GM12801 (cell line): ENCODE measurements around the gene ARHGAP15.

Experiments
- TF ChIP-seq, protein P1 (sequence below): IDR thresholded peaks from one replicate; pipeline ENCODE4 v1.5.1; 2011; ENCODE audit warnings: control low read depth; ENCODE audit not compliant: insufficient read length; ENCODE audit errors: extremely low read depth

The ARHGAP15 gene

DNA sequence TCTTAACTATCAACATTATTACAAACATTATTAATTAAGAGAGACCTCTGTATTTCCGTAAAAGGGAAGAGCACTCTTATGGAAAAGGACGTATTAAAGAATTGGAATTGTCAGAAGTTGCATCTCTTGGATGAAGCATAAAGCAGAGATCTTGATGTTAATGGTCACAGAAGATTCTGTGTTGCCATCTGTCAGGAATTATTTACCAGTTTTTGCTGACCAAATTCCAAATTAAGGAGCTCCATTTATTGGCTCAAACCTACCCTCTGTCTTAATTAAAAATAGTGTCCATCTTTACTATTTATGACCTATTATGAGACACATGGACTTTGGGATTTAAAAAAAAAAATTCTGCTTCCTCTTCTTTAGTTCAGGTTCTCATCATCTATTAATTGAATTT, 232.1 kb downstream of the ARHGAP15 start:
- TF ChIP-seq, protein P1, sequence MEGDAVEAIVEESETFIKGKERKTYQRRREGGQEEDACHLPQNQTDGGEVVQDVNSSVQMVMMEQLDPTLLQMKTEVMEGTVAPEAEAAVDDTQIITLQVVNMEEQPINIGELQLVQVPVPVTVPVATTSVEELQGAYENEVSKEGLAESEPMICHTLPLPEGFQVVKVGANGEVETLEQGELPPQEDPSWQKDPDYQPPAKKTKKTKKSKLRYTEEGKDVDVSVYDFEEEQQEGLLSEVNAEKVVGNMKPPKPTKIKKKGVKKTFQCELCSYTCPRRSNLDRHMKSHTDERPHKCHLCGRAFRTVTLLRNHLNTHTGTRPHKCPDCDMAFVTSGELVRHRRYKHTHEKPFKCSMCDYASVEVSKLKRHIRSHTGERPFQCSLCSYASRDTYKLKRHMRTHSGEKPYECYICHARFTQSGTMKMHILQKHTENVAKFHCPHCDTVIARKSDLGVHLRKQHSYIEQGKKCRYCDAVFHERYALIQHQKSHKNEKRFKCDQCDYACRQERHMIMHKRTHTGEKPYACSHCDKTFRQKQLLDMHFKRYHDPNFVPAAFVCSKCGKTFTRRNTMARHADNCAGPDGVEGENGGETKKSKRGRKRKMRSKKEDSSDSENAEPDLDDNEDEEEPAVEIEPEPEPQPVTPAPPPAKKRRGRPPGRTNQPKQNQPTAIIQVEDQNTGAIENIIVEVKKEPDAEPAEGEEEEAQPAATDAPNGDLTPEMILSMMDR: no peak

DNA sequence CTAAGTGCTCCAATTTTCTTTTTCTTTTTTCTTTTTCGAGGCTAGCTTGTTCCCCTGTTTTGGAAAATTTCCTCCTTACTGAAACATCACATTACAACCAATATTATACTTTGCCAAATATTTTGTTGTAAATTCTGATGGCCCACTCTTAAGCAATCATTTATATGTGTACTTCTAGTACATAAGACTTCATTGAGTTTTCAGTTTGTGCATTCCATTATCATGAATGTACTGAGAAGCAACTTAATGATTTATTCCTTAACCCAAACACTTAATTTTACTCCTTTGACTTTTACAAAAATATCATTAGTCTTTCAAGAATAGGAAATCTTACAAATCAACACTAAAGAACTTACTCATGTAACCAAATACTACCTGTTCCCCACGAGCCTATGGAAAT, 242.4 kb downstream of the ARHGAP15 start:
- TF ChIP-seq, protein P1: no peak

DNA sequence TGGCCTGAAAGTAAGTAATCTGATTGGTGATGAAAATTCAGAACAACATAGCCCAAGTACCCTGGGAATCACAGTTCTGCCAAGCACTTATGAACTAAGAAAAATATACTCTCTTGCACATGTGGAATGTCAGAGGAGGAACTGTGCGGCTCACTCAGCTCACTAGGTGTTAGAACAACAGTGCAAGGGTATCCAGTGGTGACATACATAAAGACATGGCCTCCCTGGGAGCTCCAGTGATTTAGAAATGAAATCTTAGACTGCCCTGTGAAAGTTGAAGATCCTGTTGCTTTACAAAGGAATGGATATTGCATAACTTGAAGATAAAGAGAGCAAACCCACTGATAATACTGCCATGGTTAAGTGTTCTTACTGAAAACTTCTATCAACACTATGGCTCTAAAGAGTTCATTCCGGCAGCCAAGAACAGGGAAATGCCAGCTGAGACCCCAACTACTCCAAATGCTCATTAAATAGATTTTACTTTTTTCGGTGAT, 246.2 kb downstream of the ARHGAP15 start:
- TF ChIP-seq, protein P1: no peak

DNA sequence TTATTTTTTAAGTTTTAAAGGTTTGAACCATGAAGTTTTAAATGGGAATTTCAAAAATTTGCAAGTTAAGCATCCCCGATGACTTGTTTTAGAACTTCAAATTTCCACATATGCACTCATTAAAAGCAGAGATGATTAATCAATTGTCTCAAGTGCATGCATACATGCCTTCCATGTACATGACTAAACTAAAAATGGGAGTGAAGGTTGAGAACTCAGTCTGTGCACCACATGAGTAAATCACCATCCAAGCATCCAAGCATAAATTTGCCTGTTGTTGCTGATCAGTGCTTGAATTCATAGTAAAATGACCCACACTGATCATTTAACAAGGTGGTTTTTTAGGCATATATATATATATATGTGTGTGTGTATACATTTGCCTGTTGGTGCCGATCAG, 249.8 kb downstream of the ARHGAP15 start:
- TF ChIP-seq, protein P1: no peak

DNA sequence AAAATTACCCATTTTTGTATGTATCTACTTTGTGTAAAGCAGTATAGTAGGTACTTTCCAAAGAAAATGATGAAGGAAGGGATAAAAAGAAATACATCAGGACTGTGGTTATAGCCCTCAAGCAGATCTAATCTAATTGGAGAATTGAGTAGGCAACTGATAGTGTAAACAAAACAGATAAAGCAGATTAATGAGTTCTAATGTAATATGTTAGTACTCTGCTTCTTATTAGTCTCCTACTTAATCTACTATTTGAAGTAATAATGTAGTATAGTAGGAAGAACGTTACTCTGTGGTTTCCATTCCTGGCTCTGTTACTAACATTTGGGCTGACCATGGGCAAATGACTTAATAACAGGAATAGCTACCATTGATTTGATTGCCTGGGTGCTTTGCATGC, 250.7 kb downstream of the ARHGAP15 start:
- TF ChIP-seq, protein P1: no peak

DNA sequence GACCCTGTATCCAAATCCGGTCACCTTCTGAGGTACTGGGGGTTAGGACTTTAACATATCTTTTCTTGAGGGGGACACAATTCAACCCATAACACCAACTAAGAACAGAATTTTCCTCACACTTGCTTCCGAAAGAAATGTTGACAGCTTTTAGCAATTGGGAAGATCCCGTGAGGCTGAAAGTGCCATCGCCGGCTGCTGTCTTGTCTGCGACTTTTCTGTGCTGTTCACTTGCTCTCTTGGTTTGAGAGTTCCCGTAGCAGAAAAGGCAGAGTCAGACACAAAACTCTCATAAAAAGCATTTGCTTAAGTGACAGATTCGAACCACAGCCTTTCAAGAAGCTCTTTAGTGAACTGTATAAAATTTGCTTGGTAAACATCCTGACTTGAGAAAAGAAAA, 253.4 kb downstream of the ARHGAP15 start:
- TF ChIP-seq, protein P1: no peak

DNA sequence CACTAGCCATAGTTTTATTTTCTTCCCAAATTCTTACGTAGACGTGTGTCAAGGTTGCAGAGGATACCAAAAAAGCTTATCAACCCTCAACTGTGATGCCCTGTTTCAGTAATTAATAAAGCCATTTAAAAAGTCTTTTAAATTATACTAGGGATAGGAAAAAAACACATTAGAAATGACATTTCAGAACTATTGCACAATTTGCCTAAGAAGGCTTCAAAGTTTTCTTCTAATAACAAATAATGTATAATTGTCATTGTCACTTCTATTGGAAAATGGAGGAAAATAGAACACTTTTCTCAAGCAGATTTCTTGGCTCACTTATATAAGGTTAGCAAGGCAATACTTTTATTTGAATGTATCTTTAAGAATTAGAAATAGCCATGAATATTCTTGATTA, 253.8 kb downstream of the ARHGAP15 start:
- TF ChIP-seq, protein P1: no peak

DNA sequence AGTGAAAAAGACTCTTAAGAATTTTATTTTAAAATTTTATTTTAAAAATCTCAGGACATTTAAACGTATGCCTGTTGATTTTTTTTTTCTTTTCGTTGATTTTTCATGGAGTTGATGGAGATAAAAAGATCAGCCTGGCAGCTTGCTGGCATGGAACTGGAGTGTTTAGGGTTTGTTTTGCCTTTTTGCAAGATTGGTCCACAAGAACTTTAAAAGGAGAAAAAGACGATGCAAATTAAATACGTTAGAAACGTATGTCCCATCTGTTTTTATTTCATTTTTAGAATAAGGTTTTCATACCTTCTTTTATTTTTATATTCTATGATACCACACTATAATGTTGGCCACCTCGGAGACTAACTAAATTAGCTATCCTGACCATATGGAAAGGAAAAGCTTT, 254.9 kb downstream of the ARHGAP15 start:
- TF ChIP-seq, protein P1: no peak
